Endothelial cell of hepatic sinusoid (primary cell): ENCODE results near the gene LCE6A.

Experiments
- in situ Hi-C: cut with HindIII; loops from 2 replicates; pipeline ENCODE4 v1.10.0; 2017; ENCODE audit warnings: low sequenced_read_pairs

The LCE6A gene

GRCh38 chr1:152871731-152872126 is 29.1 kb downstream of the LCE6A start:
- in situ Hi-C loops, result no loop called here

DNA sequence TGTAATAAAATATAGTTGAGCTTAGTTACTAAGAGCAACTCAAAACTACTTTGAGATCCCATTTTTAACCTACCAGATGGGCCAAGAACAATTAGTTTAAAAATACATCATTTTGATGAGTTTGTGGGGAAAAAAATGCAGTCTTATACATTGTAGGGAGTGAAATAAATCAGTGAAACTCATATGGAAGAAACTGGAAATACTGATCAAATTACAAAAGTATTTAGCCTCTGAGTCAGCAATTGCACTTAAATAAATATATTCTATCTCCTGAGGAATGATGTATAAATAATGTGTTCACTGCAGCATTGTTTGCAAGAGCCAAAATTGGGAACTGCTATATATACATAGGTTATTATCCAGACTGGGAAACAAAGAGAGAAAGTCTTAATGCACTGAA is 30.8 kb downstream of the LCE6A start:
- in situ Hi-C loops, result no loop called here

- in situ Hi-C loops, result no loop called here
Observed at GRCh38 chr1:152876827-152877226, 34.2 kb downstream of the LCE6A start.

GRCh38 chr1:152878042-152878441 is 35.4 kb downstream of the LCE6A start, which contains the start of gene SMCP:
TSS of gene SMCP (plus strand) at chr1:152878322. CDS start at chr1:152884423, 6,101 bp downstream.
- in situ Hi-C loops, result no loop called here

DNA sequence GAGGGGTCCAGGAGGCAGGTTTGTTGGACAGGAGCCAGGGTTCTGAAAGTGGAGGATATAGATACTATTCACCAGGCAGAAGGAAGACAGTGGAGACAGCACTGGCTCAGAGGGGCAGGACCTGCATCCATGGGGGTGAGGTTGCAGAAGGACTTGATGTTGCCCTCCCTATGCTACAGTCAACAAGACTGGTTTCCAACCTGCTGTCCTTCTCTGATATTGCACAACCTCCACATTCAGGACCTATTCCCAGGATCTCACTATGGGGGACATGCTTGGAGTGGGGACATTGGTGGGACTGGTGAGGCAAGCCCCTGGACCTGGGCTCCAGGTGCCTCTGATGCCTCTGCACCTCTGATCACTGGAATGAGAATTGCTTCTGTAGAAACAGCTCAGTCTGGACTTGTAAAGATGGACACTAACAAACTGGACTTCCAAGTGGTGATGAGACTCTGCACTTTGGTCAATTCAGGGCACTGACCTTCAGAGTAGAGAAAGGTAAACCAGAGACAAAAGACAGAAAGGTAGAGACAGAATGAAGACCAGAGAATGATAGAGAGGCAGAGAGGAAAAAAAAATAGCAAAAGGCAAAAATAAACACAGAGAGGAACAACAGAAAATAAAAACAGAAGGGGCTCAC is 37.0 kb downstream of the LCE6A start:
- in situ Hi-C loops, result no loop called here

- in situ Hi-C loops, result no loop called here
Observed at GRCh38 chr1:152880316-152880715, 37.7 kb downstream of the LCE6A start.

- in situ Hi-C loops, result no loop called here
Observed at GRCh38 chr1:152880907-152881306, 38.3 kb downstream of the LCE6A start.

- in situ Hi-C loops, result no loop called here
Observed at GRCh38 chr1:152884085-152884484, 41.4 kb downstream of the LCE6A start.

GRCh38 chr1:152884506-152884905 is 41.9 kb downstream of the LCE6A start:
- in situ Hi-C loops, result no loop called here

DNA sequence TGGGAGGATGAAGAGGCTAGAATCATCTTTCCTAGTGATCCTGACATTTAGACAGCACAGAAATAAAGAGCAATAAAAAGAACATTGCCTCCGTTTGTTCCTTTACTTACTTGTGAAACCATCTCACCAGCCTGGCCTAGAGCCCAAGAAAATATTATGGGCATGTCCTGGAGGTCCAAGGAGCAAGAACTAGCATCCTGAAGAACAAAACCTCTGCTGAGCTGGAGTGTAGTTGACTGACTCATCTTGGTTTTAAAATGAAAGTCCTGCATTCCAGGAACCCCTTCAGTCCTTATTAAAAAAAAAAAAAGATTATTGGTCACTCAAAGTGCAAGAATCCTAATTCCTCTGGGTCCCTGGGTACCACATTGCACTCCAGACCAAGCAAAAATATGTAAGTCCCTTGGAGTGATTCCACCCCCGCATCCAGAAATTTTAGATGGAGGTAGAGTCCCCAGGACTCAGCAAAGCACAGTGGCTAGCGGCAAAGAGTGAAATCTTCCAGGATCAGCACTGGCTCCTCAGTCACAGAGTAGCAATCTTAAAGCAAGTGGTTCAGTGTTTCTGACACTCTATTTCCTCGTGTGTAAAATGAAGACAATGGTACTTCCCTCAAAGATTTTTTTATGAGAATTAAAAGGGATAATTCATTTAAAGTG is 42.4 kb downstream of the LCE6A start:
- in situ Hi-C loops, result no loop called here

DNA sequence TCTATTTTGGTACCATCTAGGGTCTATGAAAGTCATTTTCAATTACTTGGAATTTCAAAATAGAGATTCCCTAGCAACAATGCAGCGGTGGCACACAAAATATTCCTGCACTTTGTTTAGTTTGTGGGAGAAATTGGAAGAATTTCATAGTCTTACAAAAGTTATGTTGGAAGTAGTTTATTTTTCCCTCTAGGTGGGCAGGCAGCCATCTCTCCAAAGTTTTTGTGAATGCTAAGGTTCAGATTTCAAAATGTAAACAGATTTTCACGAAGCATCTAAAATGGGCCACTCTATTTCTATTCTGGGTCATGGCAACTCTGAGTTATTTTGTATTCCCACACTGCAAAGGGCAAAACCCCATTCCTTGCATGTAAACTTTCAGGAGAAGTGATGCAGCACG is 43.4 kb downstream of the LCE6A start:
- in situ Hi-C loops, result no loop called here

DNA sequence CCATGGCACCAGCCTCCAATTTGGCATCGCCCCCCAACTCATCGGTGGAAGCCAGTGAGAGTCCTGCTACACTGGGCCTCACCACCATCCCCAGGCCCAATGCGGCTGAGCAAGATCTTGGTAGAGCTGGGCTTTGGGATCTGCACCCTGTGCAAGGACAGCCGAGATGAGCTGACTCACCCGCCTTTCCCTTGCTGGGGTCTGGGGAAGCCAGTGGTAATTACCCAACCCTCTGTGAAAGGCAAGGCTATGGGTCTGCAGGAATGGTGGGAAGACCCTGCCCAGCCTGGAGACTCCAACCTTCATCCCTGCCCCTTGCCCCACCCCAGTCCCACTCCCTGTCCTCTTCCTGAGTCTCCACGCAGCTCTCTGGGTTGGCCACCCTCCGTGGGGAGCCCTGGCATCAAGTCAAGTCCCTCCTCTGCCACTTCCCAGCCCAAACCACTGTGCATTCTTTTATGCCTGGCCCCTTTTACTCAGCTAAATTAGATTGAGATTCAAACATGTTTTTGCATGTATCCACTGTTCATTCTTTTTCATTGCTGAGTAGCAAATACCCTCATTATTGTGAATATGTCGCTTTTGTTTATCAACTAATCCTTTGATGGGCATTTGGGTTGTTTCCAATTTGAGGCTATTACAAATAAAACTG is 44.2 kb downstream of the LCE6A start:
- in situ Hi-C loops, result no loop called here

- in situ Hi-C loops, result no loop called here
Observed at GRCh38 chr1:152888126-152888525, 45.5 kb downstream of the LCE6A start.
